GM12801 (cell line): Measurements from ENCODE around the gene GDF2.

Experiments used
- TF ChIP-seq, protein P1 (sequence below): IDR thresholded peaks from one replicate; pipeline ENCODE4 v1.5.1; 2011; ENCODE audit warnings: control low read depth; ENCODE audit not compliant: insufficient read length; ENCODE audit errors: extremely low read depth

GDF2 gene

GRCh38 chr10:47374611-47375536 is 52.6 kb downstream of the GDF2 start:
- TF ChIP-seq, protein P1, sequence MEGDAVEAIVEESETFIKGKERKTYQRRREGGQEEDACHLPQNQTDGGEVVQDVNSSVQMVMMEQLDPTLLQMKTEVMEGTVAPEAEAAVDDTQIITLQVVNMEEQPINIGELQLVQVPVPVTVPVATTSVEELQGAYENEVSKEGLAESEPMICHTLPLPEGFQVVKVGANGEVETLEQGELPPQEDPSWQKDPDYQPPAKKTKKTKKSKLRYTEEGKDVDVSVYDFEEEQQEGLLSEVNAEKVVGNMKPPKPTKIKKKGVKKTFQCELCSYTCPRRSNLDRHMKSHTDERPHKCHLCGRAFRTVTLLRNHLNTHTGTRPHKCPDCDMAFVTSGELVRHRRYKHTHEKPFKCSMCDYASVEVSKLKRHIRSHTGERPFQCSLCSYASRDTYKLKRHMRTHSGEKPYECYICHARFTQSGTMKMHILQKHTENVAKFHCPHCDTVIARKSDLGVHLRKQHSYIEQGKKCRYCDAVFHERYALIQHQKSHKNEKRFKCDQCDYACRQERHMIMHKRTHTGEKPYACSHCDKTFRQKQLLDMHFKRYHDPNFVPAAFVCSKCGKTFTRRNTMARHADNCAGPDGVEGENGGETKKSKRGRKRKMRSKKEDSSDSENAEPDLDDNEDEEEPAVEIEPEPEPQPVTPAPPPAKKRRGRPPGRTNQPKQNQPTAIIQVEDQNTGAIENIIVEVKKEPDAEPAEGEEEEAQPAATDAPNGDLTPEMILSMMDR, result no peak

GRCh38 chr10:47376522-47377220 is 54.4 kb downstream of the GDF2 start:
- TF ChIP-seq, protein P1, result no peak
